Activated CD4-positive, alpha-beta memory T cell treated with anti-CD3 and anti-CD28 coated beads for 36 hours (primary cell): ENCODE data around the gene ELL2. TPM values are rescaled to one million over a fixed set of nuclear protein-coding genes. Genes with fewer than 3 reads are reported as not detected.
"Not testable (repeated sequence)": the region's sequence is repeated elsewhere in the genome, so short reads cannot be mapped to it uniquely, and the experiment has no call there.

ENCODE experiments used
- CTCF ChIA-PET: fragments of 350-600 bp; sonication (Branson Sonifier 250); formaldehyde crosslinking; loops from one replicate; lab custom pipeline; 2021; ENCODE audit warnings: antibody characterized with exemption, inconsistent platforms; lab: Charles Lee
- POLR2A ChIA-PET: fragments of 350-600 bp; sonication (Branson Sonifier 250); formaldehyde crosslinking; loops from one replicate; lab custom pipeline; 2021; ENCODE audit warnings: antibody characterized with exemption; lab: Charles Lee
- DNase-seq: peaks from one replicate; pipeline ENCODE4 v3.0.0-alpha.2; 2020
- H3K27ac Mint-ChIP-seq: one replicate; pipeline ENCODE4 v1.8.0; 2021; ENCODE audit warnings: mixed read lengths
- H3K27me3 Mint-ChIP-seq: one replicate; pipeline ENCODE4 v1.8.0; 2021; ENCODE audit warnings: mixed read lengths
- H3K36me3 Mint-ChIP-seq: one replicate; pipeline ENCODE4 v1.8.0; 2021; ENCODE audit warnings: mixed read lengths
- H3K4me1 Mint-ChIP-seq: one replicate; pipeline ENCODE4 v1.8.0; 2021; ENCODE audit warnings: low read depth, mixed read lengths
- H3K4me3 Mint-ChIP-seq: one replicate; pipeline ENCODE4 v1.8.0; 2021; ENCODE audit warnings: mild to moderate bottlenecking, mixed read lengths
- H3K9me3 Mint-ChIP-seq: one replicate; pipeline ENCODE4 v1.8.0; 2021; ENCODE audit warnings: mixed read lengths
- intact Hi-C: fragments of 100-400 bp; cut with micrococcal nuclease; formaldehyde crosslinking; loops from one replicate; pipeline ENCODE4 v1.15.1; 2023
- total RNA-seq, 2 experiments: library from RNA; stranded (reverse); gene quantifications; one replicate each; pipeline ENCODE4 v1.2.3, GENCODE V29; 2021

ELL2 gene
- total RNA-seq, 2 experiments from 2014 or later, result 127 to 132 TPM

GRCh38 chr5:95858661-95859595 lies 102.7 kb downstream of the ELL2 start:
- Mint-ChIP-seq H3K9me3 (no peaks in the 10 kb centered on the region), H3K36me3 (no peaks in the 10 kb centered on the region), H3K4me3 (peak overlapping the region; percentile 40), H3K4me1 (peaks cover 55% of the 10 kb centered on the region), H3K27me3 (no peaks in the 10 kb centered on the region), H3K27ac (peak overlapping the region; percentile 68)
- intact Hi-C loops, result loop anchor here (1.0 to 5.0 kb wide), 10 partner anchors 11 to 803 kb away; partner anchors contain the start of gene CAST
- ChIA-PET CTCF (interaction anchor here (0.6 to 5.1 kb wide), 23 partner anchors 8 to 743 kb away, joined by 3 to 63 read pairs (median 3); no protein-coding TSS in a partner anchor), POLR2A (interaction anchor here (4.2 kb wide), 1 partner anchor 11 kb away, joined by 29 read pairs; no protein-coding TSS in a partner anchor)
- DNase-seq, result peak; percentile 97

DNA sequence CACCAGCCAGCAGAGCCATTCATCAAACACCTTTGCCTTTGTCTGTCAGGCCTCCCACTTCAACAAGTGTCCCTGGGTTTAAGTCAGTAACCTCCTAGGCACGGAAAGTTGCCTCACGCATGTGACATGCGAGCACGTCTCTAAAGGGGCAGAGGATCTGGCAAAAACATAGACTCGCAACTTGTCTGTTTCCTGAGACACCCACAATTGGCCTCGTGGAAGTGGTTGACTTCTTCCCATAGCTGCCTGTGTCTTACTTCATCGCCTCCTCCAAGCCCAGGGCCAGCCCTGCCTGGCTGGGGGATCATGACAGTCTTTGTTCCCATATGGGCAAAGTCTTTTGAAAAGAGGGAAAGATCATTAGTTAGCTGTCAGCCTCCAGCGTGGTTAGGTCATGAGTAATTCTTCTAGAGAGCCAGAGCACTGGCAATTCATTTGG lies 103.6 kb downstream of the ELL2 start:
- Mint-ChIP-seq H3K36me3 (no peaks in the 10 kb centered on the region), H3K27me3 (no peaks in the 10 kb centered on the region), H3K4me3 (no peak overlapping the region), H3K4me1 (peaks cover 50% of the 10 kb centered on the region), H3K27ac (peak overlapping the region; percentile 68), H3K9me3 (no peaks in the 10 kb centered on the region)
- POLR2A ChIA-PET, result no interaction called here
- intact Hi-C loops, result loop anchor here (1.0 to 5.0 kb wide), 5 partner anchors 71 to 804 kb away; partner anchors contain the start of gene CAST
- DNase-seq, result no peak
- CTCF ChIA-PET, result interaction anchor here (0.7 to 5.1 kb wide), 9 partner anchors 10 to 744 kb away, joined by 3 to 63 read pairs (median 7); no protein-coding TSS in a partner anchor

- no peak overlapping the region for H3K4me3 Mint-ChIP-seq
- intact Hi-C loops, result loop anchor here (5.0 kb wide), 1 partner anchor 805 kb away; the partner anchor contains the start of gene CAST
- no peak for DNase-seq
- H3K27ac Mint-ChIP-seq, result no peak overlapping the region
- peaks cover 43% of the 10 kb centered on the region for H3K4me1 Mint-ChIP-seq
- H3K36me3 Mint-ChIP-seq, result no peaks in the 10 kb centered on the region
- H3K9me3 Mint-ChIP-seq, result no peaks in the 10 kb centered on the region
- ChIA-PET CTCF (interaction anchor here (0.7 to 2.4 kb wide), 9 partner anchors 9 to 745 kb away, joined by 3 to 10 read pairs (median 3); no protein-coding TSS in a partner anchor), POLR2A (no interaction called here)
- H3K27me3 Mint-ChIP-seq, result no peaks in the 10 kb centered on the region
Observed at GRCh38 chr5:95857185-95857945, 104.3 kb downstream of the ELL2 start.

DNA sequence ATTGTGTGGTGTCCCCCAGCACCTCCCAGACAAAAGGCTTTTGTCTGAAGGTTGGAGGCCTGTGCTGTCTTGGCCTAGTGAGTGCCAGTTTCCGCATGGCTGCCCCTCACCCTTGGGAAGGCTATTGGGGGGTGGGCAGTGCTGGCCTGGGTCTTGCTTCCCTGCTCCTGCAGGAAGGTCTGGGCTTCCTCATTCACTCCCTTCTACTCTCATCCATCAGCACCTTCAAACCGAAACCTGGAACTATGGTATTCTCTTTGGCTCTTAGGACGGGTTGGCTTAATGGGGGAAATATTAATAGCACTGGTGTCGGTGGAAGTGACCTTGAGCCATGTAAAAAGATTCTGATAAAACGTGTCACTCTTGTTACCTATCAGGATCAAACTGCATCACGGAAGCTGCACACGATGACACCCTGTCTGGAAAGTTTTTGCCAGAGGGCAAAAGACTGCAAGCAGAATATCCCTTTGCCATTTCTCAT lies 105.1 kb downstream of the ELL2 start:
- Mint-ChIP-seq H3K4me3 (no peak overlapping the region), H3K36me3 (no peaks in the 10 kb centered on the region), H3K27ac (no peak overlapping the region), H3K4me1 (peaks cover 35% of the 10 kb centered on the region), H3K9me3 (no peaks in the 10 kb centered on the region), H3K27me3 (peaks cover 2% of the 10 kb centered on the region)
- intact Hi-C loops, result loop anchor here (5.0 kb wide), 1 partner anchor 806 kb away; the partner anchor contains the start of gene CAST
- ChIA-PET POLR2A (no interaction called here), CTCF (interaction anchor here (1.0 to 2.2 kb wide), 6 partner anchors 10 to 746 kb away, joined by 3 to 10 read pairs (median 3); no protein-coding TSS in a partner anchor)
- DNase-seq, result no peak

GRCh38 chr5:95853490-95853889 lies 108.2 kb downstream of the ELL2 start:
- DNase-seq, result no peak
- intact Hi-C loops, result no loop called here
- ChIA-PET POLR2A (no interaction called here), CTCF (interaction anchor here (1.0 to 16.6 kb wide), 6 partner anchors 10 to 749 kb away, joined by 3 to 463 read pairs (median 4); no protein-coding TSS in a partner anchor)
- no peaks in the 10 kb centered on the region for H3K36me3 Mint-ChIP-seq
- peaks cover 2% of the 10 kb centered on the region for H3K27me3 Mint-ChIP-seq
- H3K27ac Mint-ChIP-seq, result no peak overlapping the region
- no peak overlapping the region for H3K4me3 Mint-ChIP-seq
- peaks cover 7% of the 10 kb centered on the region for H3K4me1 Mint-ChIP-seq
- no peaks in the 10 kb centered on the region for H3K9me3 Mint-ChIP-seq

DNA sequence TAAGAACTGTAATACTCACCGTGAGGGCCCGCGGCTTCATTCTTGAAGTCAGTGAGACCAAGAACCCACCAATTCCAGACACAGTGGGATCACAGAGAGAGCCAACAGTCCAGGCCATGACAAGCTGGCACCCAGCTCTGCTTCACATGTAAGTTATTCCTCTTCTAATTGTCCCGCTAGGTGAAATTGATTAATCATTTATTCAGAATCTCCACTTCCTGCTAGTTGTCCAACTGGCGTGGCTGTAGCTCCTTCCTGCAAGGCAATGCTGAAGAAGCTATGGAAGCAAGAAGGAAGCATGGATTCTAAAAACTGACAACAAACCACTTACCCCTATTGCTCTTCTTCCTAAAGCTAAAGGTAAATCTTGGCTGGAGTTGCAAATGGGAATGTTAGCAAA lies 109.1 kb downstream of the ELL2 start:
- H3K9me3 Mint-ChIP-seq, result no peaks in the 10 kb centered on the region
- no peak for DNase-seq
- no peak overlapping the region for H3K4me3 Mint-ChIP-seq
- ChIA-PET POLR2A (no interaction called here), CTCF (interaction anchor here (1.2 to 16.6 kb wide), 6 partner anchors 9 to 742 kb away, joined by 3 to 463 read pairs (median 6); no protein-coding TSS in a partner anchor)
- no peak overlapping the region for H3K27ac Mint-ChIP-seq
- H3K27me3 Mint-ChIP-seq, result peaks cover 2% of the 10 kb centered on the region
- no peaks in the 10 kb centered on the region for H3K36me3 Mint-ChIP-seq
- H3K4me1 Mint-ChIP-seq, result no peaks in the 10 kb centered on the region
- intact Hi-C loops, result no loop called here

DNA sequence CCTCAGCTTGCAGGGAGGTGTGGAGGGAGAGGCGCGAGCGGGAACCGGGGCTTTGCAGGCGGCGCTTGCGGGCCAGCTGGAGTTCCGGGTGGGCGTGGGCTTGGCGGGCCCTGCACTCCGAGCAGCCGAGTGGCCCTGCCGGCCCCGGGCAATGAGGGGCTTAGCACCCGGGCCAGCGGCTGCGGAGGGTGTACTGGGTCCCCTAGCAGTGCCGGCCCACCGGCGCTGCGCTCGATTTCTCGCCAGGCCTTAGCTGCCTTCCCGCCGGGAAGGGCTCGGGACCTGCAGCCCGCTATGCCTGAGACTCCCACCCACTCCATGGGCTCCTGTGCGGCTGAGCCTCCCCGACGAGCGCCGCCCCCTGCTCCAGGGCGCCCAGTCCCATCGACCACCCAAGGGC lies 110.5 kb downstream of the ELL2 start:
- H3K27me3 Mint-ChIP-seq, H3K4me1 Mint-ChIP-seq, POLR2A ChIA-PET, H3K36me3 Mint-ChIP-seq, intact Hi-C loops, DNase-seq, H3K9me3 Mint-ChIP-seq, H3K27ac Mint-ChIP-seq, H3K4me3 Mint-ChIP-seq: not testable (repeated sequence)
- CTCF ChIA-PET, result interaction anchor here (0.8 to 16.6 kb wide), 4 partner anchors 8 to 69 kb away, joined by 3 to 463 read pairs (median 5); no protein-coding TSS in a partner anchor

DNA sequence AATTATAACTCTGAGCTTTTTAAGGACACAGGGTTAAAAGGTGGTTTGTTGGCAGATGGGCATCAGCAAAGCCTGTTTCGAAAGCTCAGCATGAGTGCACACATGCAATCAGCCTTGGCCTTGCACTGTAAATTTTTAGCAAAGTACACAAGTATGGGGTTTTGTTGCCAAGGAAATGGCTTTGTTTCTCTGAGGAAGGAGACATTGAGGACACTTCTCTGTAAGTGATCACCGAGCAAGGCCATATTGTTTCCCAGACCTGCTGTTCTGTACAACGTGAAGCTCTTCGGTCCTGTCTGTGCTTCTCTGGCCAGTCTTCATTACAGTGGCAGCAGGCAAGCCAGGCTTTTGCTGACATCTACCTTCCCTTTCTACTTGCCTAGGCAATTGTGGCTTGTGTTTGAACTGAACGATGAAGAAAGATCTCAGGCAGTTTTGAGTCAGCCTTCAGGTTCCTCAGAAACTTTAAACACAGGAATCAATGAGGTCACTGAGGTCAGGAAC lies 111.2 kb downstream of the ELL2 start:
- Mint-ChIP-seq H3K36me3 (no peaks in the 10 kb centered on the region), H3K4me3 (no peak overlapping the region), H3K27me3 (peaks cover 2% of the 10 kb centered on the region), H3K9me3 (no peaks in the 10 kb centered on the region), H3K4me1 (no peaks in the 10 kb centered on the region), H3K27ac (no peak overlapping the region)
- POLR2A ChIA-PET, result no interaction called here
- DNase-seq, result no peak
- CTCF ChIA-PET, result interaction anchor here (0.8 to 16.6 kb wide), 5 partner anchors 9 to 205 kb away, joined by 3 to 463 read pairs (median 4); no protein-coding TSS in a partner anchor
- intact Hi-C loops, result no loop called here

- H3K9me3 Mint-ChIP-seq, result no peaks in the 10 kb centered on the region
- POLR2A ChIA-PET, result interaction anchor here (1.7 kb wide), 1 partner anchor 68 kb away, joined by 4 read pairs; no protein-coding TSS in a partner anchor
- H3K27ac Mint-ChIP-seq, result no peak overlapping the region
- CTCF ChIA-PET, result interaction anchor here (0.9 to 16.6 kb wide), 6 partner anchors 9 to 204 kb away, joined by 3 to 463 read pairs (median 5); no protein-coding TSS in a partner anchor
- H3K4me3 Mint-ChIP-seq, result no peak overlapping the region
- DNase-seq, result no peak
- intact Hi-C loops, result loop anchor here (10.0 kb wide), 1 partner anchor 564 kb away; the partner anchor contains the start of gene MCTP1
- H3K36me3 Mint-ChIP-seq, result no peaks in the 10 kb centered on the region
- no peaks in the 10 kb centered on the region for H3K4me1 Mint-ChIP-seq
- peaks cover 2% of the 10 kb centered on the region for H3K27me3 Mint-ChIP-seq
Observed at GRCh38 chr5:95848701-95849100, 113.0 kb downstream of the ELL2 start.

DNA sequence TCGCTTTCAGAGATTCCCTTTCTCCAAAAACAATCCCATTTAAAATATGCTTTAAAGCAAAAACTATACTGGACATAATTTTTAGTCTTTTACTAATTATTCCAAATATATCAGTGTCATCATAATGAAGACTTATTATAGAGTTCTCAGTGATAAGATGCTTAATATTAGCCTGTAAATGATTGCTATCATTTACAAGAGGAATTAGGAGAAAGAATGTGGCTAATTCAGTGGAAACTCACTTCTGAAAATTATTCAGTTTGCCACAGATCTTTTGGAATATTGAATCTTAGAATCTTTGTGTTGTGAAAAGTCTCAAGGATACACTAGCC lies 114.4 kb downstream of the ELL2 start:
- peaks cover 14% of the 10 kb centered on the region for H3K4me1 Mint-ChIP-seq
- no peak for DNase-seq
- ChIA-PET POLR2A (no interaction called here), CTCF (interaction anchor here (0.6 to 16.6 kb wide), 19 partner anchors 10 to 204 kb away, joined by 3 to 463 read pairs (median 4); partner anchors contain the start of gene RHOBTB3)
- H3K9me3 Mint-ChIP-seq, result no peaks in the 10 kb centered on the region
- intact Hi-C loops, result loop anchor here (1.0 to 10.0 kb wide), 6 partner anchors 25 to 562 kb away; partner anchors contain the start of genes GLRX and MCTP1
- H3K27me3 Mint-ChIP-seq, result peaks cover 1% of the 10 kb centered on the region
- H3K4me3 Mint-ChIP-seq, result no peak overlapping the region
- no peak overlapping the region for H3K27ac Mint-ChIP-seq
- no peaks in the 10 kb centered on the region for H3K36me3 Mint-ChIP-seq
